AG04449 (cell line): Measurements from ENCODE around the gene MAX.

Experiments used
- CTCF ChIA-PET: fragments of 350-600 bp; formaldehyde crosslinking; extraction: SDS; loops from one replicate; lab custom pipeline; 2021; ENCODE audit warnings: antibody characterized with exemption; lab: Yijun Ruan, JAX
- POLR2A ChIA-PET: fragments of 400-600, 350-600 bp; formaldehyde crosslinking; extraction: SDS; loops from one replicate; lab custom pipeline; 2020; ENCODE audit warnings: antibody characterized with exemption, inconsistent platforms; lab: Yijun Ruan, JAX
- DNase-seq: peaks from one replicate; pipeline ENCODE4 v3.0.0-alpha.2; 2010; ENCODE audit warnings: low read depth, low spot score
- H3K4me3 ChIP-seq: 2 replicates; pipeline ENCODE4 v1.5.1; 2011; ENCODE audit warnings: low read depth, mild to moderate bottlenecking, control low read depth, low read length
- CTCF ChIP-seq: IDR thresholded peaks from one replicate; pipeline ENCODE4 v1.5.1; 2011; ENCODE audit warnings: mild to moderate bottlenecking, moderate library complexity, low read length, control low read depth, inconsistent platforms; ENCODE audit not compliant: insufficient read depth; ENCODE audit errors: missing control alignments

The MAX gene

GRCh38 chr14:65057695-65058094, 44.6 kb downstream of the MAX start:
- POLR2A ChIA-PET: no interaction called here
- no peak overlapping the region for H3K4me3 ChIP-seq
- CTCF ChIA-PET: no interaction called here
- no peak for DNase-seq
- TF ChIP-seq CTCF: no peak

DNA sequence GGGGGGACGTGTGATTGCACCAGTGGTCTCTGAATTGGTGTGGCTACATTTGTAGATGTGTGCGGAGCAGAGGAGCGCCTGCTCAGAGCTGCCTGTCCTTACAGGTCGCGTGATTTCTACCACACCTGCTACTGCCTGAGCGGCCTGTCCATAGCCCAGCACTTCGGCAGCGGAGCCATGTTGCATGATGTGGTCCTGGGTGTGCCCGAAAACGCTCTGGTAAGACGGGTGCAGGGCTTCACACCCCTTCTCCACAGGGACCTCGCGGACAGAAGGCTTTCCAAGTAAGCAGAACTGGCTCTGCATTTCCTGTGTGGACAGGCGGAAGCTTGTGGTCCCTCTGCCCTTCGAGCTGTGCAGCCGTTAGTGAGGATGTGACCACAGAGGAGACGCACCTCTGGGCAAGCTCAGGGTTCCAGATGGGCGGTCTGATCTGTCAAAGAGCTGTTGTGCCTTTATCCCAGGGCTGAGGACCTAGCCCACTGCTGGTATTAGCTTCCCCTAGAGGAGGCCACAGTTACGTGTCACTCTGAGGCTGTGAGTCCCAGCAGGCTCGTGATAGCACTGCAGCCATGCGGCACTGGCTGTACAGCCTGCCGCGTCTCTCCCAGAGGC, 47.7 kb downstream of the MAX start:
- CTCF ChIA-PET: no interaction called here
- DNase-seq: no peak

GRCh38 chr14:65053466-65053865, 48.9 kb downstream of the MAX start:
- POLR2A ChIA-PET: no interaction called here
- DNase-seq: no peak
- H3K4me3 ChIP-seq: no peak overlapping the region
- TF ChIP-seq CTCF: no peak
- CTCF ChIA-PET: no interaction called here

More for the DNA sequence above, 47.7 kb downstream of the MAX start:
- no peak for TF ChIP-seq CTCF
- POLR2A ChIA-PET: no interaction called here
- H3K4me3 ChIP-seq: no peak overlapping the region

DNA sequence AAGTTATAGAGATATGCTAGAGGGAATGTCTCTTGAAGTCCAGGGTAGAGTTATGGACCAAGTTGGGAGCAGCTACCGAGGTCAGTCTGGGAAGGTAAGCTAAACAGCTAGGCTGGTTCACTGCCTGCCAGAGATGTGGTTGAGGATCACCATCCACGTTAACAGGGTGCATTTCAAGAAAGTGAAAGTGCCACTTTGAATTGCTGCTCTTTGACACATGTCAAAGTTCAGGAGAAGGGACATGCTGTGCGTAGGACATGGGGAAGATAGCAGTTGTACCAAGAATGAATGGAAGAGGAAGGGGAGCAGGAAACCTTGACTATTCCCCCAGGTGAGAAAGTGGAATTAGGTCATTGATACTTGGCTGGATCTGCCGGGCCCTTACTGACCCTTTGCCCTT, 49.5 kb downstream of the MAX start:
- ChIA-PET CTCF (interaction anchor here (2.7 kb wide), 1 partner anchor 33 kb away, joined by 7 read pairs; no protein-coding TSS in a partner anchor), POLR2A (no interaction called here)
- no peak for DNase-seq
- no peak for TF ChIP-seq CTCF
- no peak overlapping the region for H3K4me3 ChIP-seq

DNA sequence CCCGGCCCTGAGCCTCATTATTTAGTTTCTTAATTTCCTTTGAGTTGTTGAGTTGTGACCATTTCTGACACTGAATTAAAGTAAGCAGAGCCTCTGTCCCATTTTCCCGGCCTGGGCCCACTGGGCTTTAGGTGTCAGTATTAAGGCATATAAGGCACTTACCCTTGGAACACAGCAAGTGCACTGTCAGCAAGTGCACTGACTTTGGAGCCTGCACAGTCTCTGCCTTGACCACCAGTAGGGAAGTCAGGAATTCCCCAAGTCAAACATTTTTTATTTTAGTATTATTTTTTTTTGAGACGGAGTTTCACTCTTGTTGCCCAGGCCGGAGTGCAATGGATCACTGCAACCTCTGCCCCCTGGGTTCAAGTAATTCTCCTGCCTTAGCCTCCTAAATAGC, 56.6 kb downstream of the MAX start:
- H3K4me3 ChIP-seq: no peak overlapping the region
- POLR2A ChIA-PET: no interaction called here
- TF ChIP-seq CTCF: no peak
- CTCF ChIA-PET: interaction anchor here (0.7 kb wide), 1 partner anchor 23 kb away, joined by 3 read pairs; no protein-coding TSS in a partner anchor
- no peak for DNase-seq

- no peak for TF ChIP-seq CTCF
- ChIA-PET CTCF (interaction anchor here (1.0 kb wide), 1 partner anchor 25 kb away, joined by 4 read pairs; no protein-coding TSS in a partner anchor), POLR2A (no interaction called here)
- DNase-seq: no peak
- no peak overlapping the region for H3K4me3 ChIP-seq
These were observed 57.3 kb downstream of the MAX start for GRCh38 chr14:65045006-65045405.
